Activated CD4-positive, alpha-beta memory T cell treated with anti-CD3 and anti-CD28 coated beads, Interleukin-2, amount 10 ng/mL, durations not matched to agents 7 days and 5 days (primary cell): ENCODE results near the gene NPAT. TPM values are rescaled to one million over a fixed set of nuclear protein-coding genes. Genes with fewer than 3 reads are reported as not detected.

Experiments used
- CTCF ChIA-PET: fragments of 350-600 bp; sonication (Branson Sonifier 250); formaldehyde crosslinking; loops from one replicate; lab custom pipeline; 2021; ENCODE audit warnings: antibody characterized with exemption, inconsistent platforms; lab: Charles Lee
- POLR2A ChIA-PET: fragments of 350-600 bp; sonication (Branson Sonifier 250); formaldehyde crosslinking; loops from one replicate; lab custom pipeline; 2021; ENCODE audit warnings: antibody characterized with exemption; lab: Charles Lee
- DNase-seq: peaks from one replicate; pipeline ENCODE4 v3.0.0-alpha.2; 2020
- H3K27ac Mint-ChIP-seq: one replicate; pipeline ENCODE4 v1.8.0; 2021; ENCODE audit warnings: mild to moderate bottlenecking, mixed read lengths
- H3K27me3 Mint-ChIP-seq: one replicate; pipeline ENCODE4 v1.8.0; 2021; ENCODE audit warnings: mixed read lengths
- H3K36me3 Mint-ChIP-seq: one replicate; pipeline ENCODE4 v1.8.0; 2021; ENCODE audit warnings: low read depth, mixed read lengths
- H3K4me1 Mint-ChIP-seq: one replicate; pipeline ENCODE4 v1.8.0; 2021; ENCODE audit warnings: mixed read lengths
- H3K4me3 Mint-ChIP-seq: one replicate; pipeline ENCODE4 v1.8.0; 2021; ENCODE audit warnings: mild to moderate bottlenecking, mixed read lengths
- H3K9me3 Mint-ChIP-seq: one replicate; pipeline ENCODE4 v1.8.0; 2021; ENCODE audit warnings: mixed read lengths
- total RNA-seq, 2 experiments: library from RNA; stranded (reverse); gene quantifications; one replicate each; pipeline ENCODE4 v1.2.3, GENCODE V29; 2021

Gene NPAT
- total RNA-seq, 2 experiments from 2014 or later = 36.1 to 40.9 TPM

GRCh38 chr11:108112057-108112456 lies 110.4 kb downstream of the NPAT start:
- Mint-ChIP-seq H3K4me3 (no peak overlapping the region), H3K4me1 (peaks cover 2% of the 10 kb centered on the region), H3K9me3 (no peaks in the 10 kb centered on the region), H3K36me3 (no peaks in the 10 kb centered on the region), H3K27me3 (no peaks in the 10 kb centered on the region), H3K27ac (no peak overlapping the region)
- CTCF ChIA-PET = interaction anchor here (0.7 to 1.3 kb wide), 2 partner anchors 9 to 44 kb away, joined by 3 read pairs; no protein-coding TSS in a partner anchor
- no peak for DNase-seq
- POLR2A ChIA-PET = no interaction called here

GRCh38 chr11:108111126-108111525 lies 111.3 kb downstream of the NPAT start:
- DNase-seq = no peak
- no peaks in the 10 kb centered on the region for H3K9me3 Mint-ChIP-seq
- no peaks in the 10 kb centered on the region for H3K27me3 Mint-ChIP-seq
- POLR2A ChIA-PET = interaction anchor here (0.6 kb wide), 1 partner anchor 44 kb away, joined by 4 read pairs; no protein-coding TSS in a partner anchor
- CTCF ChIA-PET = interaction anchor here (0.6 to 1.0 kb wide), 2 partner anchors 33 to 590 kb away, joined by 3 to 6 read pairs; no protein-coding TSS in a partner anchor
- H3K36me3 Mint-ChIP-seq = no peaks in the 10 kb centered on the region
- H3K4me1 Mint-ChIP-seq = peaks cover 2% of the 10 kb centered on the region
- H3K4me3 Mint-ChIP-seq = no peak overlapping the region
- no peak overlapping the region for H3K27ac Mint-ChIP-seq

Other genes with a start within 250 kb of the NPAT start
- 10 to 100 TPM; 27.1 to 28.3 TPM for gene CUL5, start 213.7 kb downstream of the NPAT start, total RNA-seq
- gene ACAT1, start 101.1 kb downstream of the NPAT start, total RNA-seq = 10 to 100 TPM; 46.2 to 55.1 TPM
- 100 to 1,000 TPM; 130 to 144 TPM for gene ATM, start 429 bp upstream of the NPAT start, total RNA-seq
- gene C11orf65, start 244.9 kb upstream of the NPAT start, total RNA-seq = 1 to 10 TPM in 1 of 2 experiments, under 1 TPM in 1; 0.58 to 1.2 TPM